ENCODE results near the gene OR5H14.

DNA sequence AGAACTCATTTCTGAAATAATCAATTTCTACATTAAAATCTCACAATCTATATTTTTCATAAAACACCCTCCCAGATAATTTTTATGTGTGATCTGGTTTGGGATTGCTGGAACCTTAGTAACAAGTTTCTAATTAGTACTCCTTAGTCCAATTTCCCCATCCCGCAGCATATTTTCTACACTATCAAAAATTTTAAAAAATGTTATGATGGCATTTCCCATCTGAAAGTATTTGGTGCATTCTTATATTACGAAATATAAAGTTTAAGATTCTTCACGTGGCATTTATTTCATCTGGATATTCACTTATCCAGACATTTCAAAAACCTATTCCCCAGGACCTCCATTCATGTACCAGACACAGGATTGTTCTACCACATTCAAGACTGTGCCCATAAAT is 1.5 kb downstream of the OR5H14 start:
- TF ChIP-seq, protein P1, sequence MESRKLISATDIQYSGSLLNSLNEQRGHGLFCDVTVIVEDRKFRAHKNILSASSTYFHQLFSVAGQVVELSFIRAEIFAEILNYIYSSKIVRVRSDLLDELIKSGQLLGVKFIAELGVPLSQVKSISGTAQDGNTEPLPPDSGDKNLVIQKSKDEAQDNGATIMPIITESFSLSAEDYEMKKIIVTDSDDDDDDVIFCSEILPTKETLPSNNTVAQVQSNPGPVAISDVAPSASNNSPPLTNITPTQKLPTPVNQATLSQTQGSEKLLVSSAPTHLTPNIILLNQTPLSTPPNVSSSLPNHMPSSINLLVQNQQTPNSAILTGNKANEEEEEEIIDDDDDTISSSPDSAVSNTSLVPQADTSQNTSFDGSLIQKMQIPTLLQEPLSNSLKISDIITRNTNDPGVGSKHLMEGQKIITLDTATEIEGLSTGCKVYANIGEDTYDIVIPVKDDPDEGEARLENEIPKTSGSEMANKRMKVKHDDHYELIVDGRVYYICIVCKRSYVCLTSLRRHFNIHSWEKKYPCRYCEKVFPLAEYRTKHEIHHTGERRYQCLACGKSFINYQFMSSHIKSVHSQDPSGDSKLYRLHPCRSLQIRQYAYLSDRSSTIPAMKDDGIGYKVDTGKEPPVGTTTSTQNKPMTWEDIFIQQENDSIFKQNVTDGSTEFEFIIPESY (IDR thresholded peaks at IDR 0.05) = no peak
- TF ChIP-seq SMC3 (IDR thresholded peaks at IDR 0.05; ENCODE audit: borderline replicate concordance, low read length) = no peak
- no peak for TF ChIP-seq RCOR1 (conservative IDR thresholded peaks at IDR 0.05; ENCODE audit: low read depth, low read length)
- TF ChIP-seq, protein P2, sequence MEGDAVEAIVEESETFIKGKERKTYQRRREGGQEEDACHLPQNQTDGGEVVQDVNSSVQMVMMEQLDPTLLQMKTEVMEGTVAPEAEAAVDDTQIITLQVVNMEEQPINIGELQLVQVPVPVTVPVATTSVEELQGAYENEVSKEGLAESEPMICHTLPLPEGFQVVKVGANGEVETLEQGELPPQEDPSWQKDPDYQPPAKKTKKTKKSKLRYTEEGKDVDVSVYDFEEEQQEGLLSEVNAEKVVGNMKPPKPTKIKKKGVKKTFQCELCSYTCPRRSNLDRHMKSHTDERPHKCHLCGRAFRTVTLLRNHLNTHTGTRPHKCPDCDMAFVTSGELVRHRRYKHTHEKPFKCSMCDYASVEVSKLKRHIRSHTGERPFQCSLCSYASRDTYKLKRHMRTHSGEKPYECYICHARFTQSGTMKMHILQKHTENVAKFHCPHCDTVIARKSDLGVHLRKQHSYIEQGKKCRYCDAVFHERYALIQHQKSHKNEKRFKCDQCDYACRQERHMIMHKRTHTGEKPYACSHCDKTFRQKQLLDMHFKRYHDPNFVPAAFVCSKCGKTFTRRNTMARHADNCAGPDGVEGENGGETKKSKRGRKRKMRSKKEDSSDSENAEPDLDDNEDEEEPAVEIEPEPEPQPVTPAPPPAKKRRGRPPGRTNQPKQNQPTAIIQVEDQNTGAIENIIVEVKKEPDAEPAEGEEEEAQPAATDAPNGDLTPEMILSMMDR (IDR thresholded peaks at IDR 0.05 in 2 of 3, conservative IDR thresholded peaks at IDR 0.05 in 1 of 3; ENCODE audit: control insufficient read depth in 2 of 3, extremely low read depth in 1 of 3, insufficient read depth in 1 of 3, low read depth in 3 of 3, low read length in 3 of 3) = no peak
- no peak for TF ChIP-seq NFXL1 (IDR thresholded peaks at IDR 0.05; ENCODE audit: borderline replicate concordance)
- no peak for TF ChIP-seq BHLHE40 (IDR thresholded peaks at IDR 0.05; ENCODE audit: borderline replicate concordance in 1 of 2, low read depth in 2 of 2, low read length in 1 of 2)
- no peak for TF ChIP-seq LARP7 (IDR thresholded peaks at IDR 0.05)
- no peak for TF ChIP-seq SP1 (IDR thresholded peaks at IDR 0.05; ENCODE audit: low read depth, low read length)
- no peak for TF ChIP-seq TAF1 (IDR thresholded peaks at IDR 0.05; ENCODE audit: borderline replicate concordance, low read depth, low read length)
- no peak for TF ChIP-seq YBX1 (IDR thresholded peaks at IDR 0.05)
- TF ChIP-seq ZZZ3 (IDR thresholded peaks at IDR 0.05; ENCODE audit: control insufficient read depth, insufficient read length, low read depth) = no peak
- no peak for TF ChIP-seq FOXK2 (IDR thresholded peaks at IDR 0.05)
- TF ChIP-seq, protein P3, sequence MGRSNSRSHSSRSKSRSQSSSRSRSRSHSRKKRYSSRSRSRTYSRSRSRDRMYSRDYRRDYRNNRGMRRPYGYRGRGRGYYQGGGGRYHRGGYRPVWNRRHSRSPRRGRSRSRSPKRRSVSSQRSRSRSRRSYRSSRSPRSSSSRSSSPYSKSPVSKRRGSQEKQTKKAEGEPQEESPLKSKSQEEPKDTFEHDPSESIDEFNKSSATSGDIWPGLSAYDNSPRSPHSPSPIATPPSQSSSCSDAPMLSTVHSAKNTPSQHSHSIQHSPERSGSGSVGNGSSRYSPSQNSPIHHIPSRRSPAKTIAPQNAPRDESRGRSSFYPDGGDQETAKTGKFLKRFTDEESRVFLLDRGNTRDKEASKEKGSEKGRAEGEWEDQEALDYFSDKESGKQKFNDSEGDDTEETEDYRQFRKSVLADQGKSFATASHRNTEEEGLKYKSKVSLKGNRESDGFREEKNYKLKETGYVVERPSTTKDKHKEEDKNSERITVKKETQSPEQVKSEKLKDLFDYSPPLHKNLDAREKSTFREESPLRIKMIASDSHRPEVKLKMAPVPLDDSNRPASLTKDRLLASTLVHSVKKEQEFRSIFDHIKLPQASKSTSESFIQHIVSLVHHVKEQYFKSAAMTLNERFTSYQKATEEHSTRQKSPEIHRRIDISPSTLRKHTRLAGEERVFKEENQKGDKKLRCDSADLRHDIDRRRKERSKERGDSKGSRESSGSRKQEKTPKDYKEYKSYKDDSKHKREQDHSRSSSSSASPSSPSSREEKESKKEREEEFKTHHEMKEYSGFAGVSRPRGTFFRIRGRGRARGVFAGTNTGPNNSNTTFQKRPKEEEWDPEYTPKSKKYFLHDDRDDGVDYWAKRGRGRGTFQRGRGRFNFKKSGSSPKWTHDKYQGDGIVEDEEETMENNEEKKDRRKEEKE (IDR thresholded peaks at IDR 0.05) = no peak

All from GM12878 (cell line).